ENCODE data around the gene MAP2K6. TPM values are rescaled to one million over a fixed set of nuclear protein-coding genes. Genes with fewer than 3 reads are reported as not detected.
A peak's percentile ranks its signal among the peaks of the same experiment; 100 is the strongest.

MAP2K6 gene
- total and polyA plus RNA-seq, 2 of the 8 experiments (the other 6 are each of a cell fraction or from before 2014, with no cell fraction given): 11.0 to 44.1 TPM

DNA sequence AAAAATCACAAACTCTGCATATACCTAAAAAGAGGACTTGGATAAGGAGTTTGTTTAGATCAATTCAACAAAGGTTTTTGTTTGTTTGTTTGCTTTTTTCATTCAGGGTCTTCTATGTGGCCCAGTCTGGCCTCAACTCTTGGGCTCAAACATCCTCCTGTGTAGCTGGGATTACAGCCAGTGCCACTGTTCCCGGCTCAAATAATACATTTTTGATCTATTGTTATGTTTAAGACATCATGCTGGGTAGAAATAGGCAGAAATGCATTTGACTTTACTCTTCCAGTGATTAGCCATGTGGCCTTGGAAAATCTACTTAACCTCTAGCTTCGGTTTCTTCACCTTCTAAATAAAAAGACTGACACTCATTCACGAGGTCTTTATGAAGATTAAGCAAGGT, 11.5 kb downstream of the MAP2K6 start:
- Histone ChIP-seq H3K18ac (ENCODE audit: extremely low read depth, low read length) (no peak overlapping the region), H3K23ac (ENCODE audit: insufficient read length) (no peak overlapping the region), H4K8ac (ENCODE audit: extremely low read depth, insufficient read depth, low read length) (no peak overlapping the region), H2AFZ (ENCODE audit: low read length) (no peak overlapping the region), H3K23me2 (ENCODE audit: low read depth, low read length) (no peaks in the 10 kb centered on the region), H2BK12ac (ENCODE audit: low read depth, low read length) (no peak overlapping the region), H3K14ac (ENCODE audit: insufficient read length) (no peak overlapping the region), H4K20me1 (replicated peaks in 1 of 2; ENCODE audit: control insufficient read depth in 1 of 2, insufficient read depth in 2 of 2, low read length in 2 of 2) (peaks cover 0 to 2% of the 10 kb centered on the region in 2 experiments), H2BK20ac (ENCODE audit: low read length) (no peak overlapping the region), H2BK5ac (ENCODE audit: low read depth, low read length) (no peak overlapping the region), H3K79me1 (ENCODE audit: low read depth, low read length) (no peaks in the 10 kb centered on the region; the same call in 1 of the 2 replicates), H4K5ac (ENCODE audit: insufficient read length, low read depth, low read length) (no peak overlapping the region), H3K4ac (replicated peaks; ENCODE audit: insufficient read length, low read depth, low read length) (no peak overlapping the region), H2BK120ac (replicated peaks; ENCODE audit: low read depth, low read length) (no peak overlapping the region), H3K4me1 (replicated peaks in 1 of 4; ENCODE audit: control insufficient read depth in 3 of 4, insufficient read depth in 4 of 4, low read length in 3 of 4) (peaks cover 4 to 25% (median 10%) of the 10 kb centered on the region in 4 experiments), H3K4me2 (ENCODE audit: insufficient read depth in 1 of 2, low read depth in 2 of 2, low read length in 2 of 2) (no peak overlapping the region), H3K9me3 (ENCODE audit: insufficient read depth in 2 of 2, low read depth in 1 of 2, low read length in 1 of 2) (no peaks in the 10 kb centered on the region), H4K91ac (replicated peaks; ENCODE audit: insufficient read length, low read length) (no peak overlapping the region), H3K79me2 (ENCODE audit: control insufficient read depth in 1 of 2, insufficient read depth in 2 of 2, low read length in 2 of 2) (peaks cover 0 to 50% of the 10 kb centered on the region in 2 experiments; a peak in 2 of 4 replicates), H3K4me3 (ENCODE audit: extremely low read depth in 1 of 4, insufficient read depth in 2 of 4, low read depth in 3 of 4, low read length in 4 of 4) (no peak overlapping the region), H3K27ac (ENCODE audit: low read depth, low read length) (no peak overlapping the region), H3K27me3 (replicated peaks in 1 of 4; ENCODE audit: control insufficient read depth in 3 of 4, extremely low read depth in 1 of 4, insufficient read depth in 3 of 4, low read length in 3 of 4) (no peaks in the 10 kb centered on the region), H3K56ac (replicated peaks; ENCODE audit: insufficient read length, low read depth, low read length) (no peak overlapping the region), H2AK5ac (ENCODE audit: low read depth, low read length) (no peak overlapping the region), H2BK15ac (ENCODE audit: low read length) (no peak overlapping the region), H3K36me3 (ENCODE audit: control insufficient read depth in 2 of 4, insufficient read depth in 4 of 4, low read length in 3 of 4) (no peaks in the 10 kb centered on the region), H3K9ac (replicated peaks in 1 of 4; ENCODE audit: extremely low read depth in 1 of 4, low read depth in 3 of 4, low read length in 3 of 4) (no peak overlapping the region)
- POLR2A ChIA-PET (ENCODE audit: partially characterized antibody): interaction anchor here (0.6 to 1.5 kb wide), 3 partner anchors 9 to 11 kb away, joined by 3 to 4 read pairs (median 3); partner anchors contain the start of gene MAP2K6
- DNase-seq (ENCODE audit: low read depth in 1 of 2, low spot score in 2 of 2) (no peak), FAIRE-seq (peak; percentile 39)
- 58% methylated on average over 3 of the region's 3 CpGs; no CpG with 5 or more reads in 1 of the 2 experiments for WGBS, 2 experiments (ENCODE audit: extremely low coverage in 1 of 2, insufficient coverage in 1 of 2, insufficient read length in 1 of 2, insufficient replicate concordance in 2 of 2, low coverage in 1 of 2, low lambda C conversion rate in 2 of 2, missing lambda C conversion rate in 1 of 2)
- TF ChIP-seq TCF12 (IDR thresholded peaks at IDR 0.05; ENCODE audit: low read depth, low read length) (no peak), SIX5 (IDR thresholded peaks at IDR 0.05; ENCODE audit: low read depth, low read length) (no peak), HDAC6 (IDR thresholded peaks at IDR 0.05; ENCODE audit: low read depth, low read length) (no peak), GTF2F1 (IDR thresholded peaks at IDR 0.05; ENCODE audit: borderline replicate concordance, low read depth, low read length) (no peak), ASH2L (IDR thresholded peaks at IDR 0.05; ENCODE audit: low read length) (no peak), CTBP2 (IDR thresholded peaks at IDR 0.05; ENCODE audit: borderline replicate concordance, insufficient read depth, insufficient read length, low read length) (no peak)
- CTCF ChIA-PET (ENCODE audit: partially characterized antibody): interaction anchor here (0.7 to 1.7 kb wide), 4 partner anchors 8 to 99 kb away, joined by 4 to 9 read pairs (median 4); partner anchors contain the start of gene MAP2K6

Measured in H1 (cell line).